HL-60 (cell line): ENCODE results near the gene ST3GAL4.

ENCODE experiments used
- DNase-seq, 2 experiments: peaks; one replicate each; pipeline ENCODE4 v3.0.0-alpha.2; 2010 to 2020; ENCODE audit warnings: low read depth in 1 of 2, low spot score in 1 of 2
- H3K27ac ChIP-seq: fragments of 250-450 bp; sonication (Bioruptor Pico); replicated peaks from 2 replicates; pipeline ENCODE4 v1.5.1; 2020; ENCODE audit warnings: mild to moderate bottlenecking, moderate library complexity
- H3K27me3 ChIP-seq: fragments of 250-450 bp; sonication (Bioruptor Pico); 2 replicates; pipeline ENCODE4 v1.5.1; 2021; ENCODE audit warnings: mild to moderate bottlenecking, moderate library complexity; ENCODE audit not compliant: insufficient read depth, poor library complexity, severe bottlenecking
- H3K4me3 ChIP-seq: replicated peaks from 2 replicates; pipeline ENCODE4 v1.5.1; 2011; ENCODE audit warnings: mild to moderate bottlenecking, control low read depth, low read length; ENCODE audit not compliant: insufficient read depth
- CTCF ChIP-seq: IDR thresholded peaks from one replicate; pipeline ENCODE4 v1.5.1; 2011; ENCODE audit warnings: low read length, control low read depth, inconsistent platforms; ENCODE audit not compliant: insufficient read depth
- GABPA ChIP-seq: IDR thresholded peaks from 2 replicates; pipeline ENCODE4 v1.6.1; 2012; ENCODE audit warnings: low read depth
- POLR2AphosphoS5 ChIP-seq: IDR thresholded peaks from 2 replicates; pipeline ENCODE4 v1.6.1; 2012; ENCODE audit warnings: low read depth
- REST ChIP-seq: IDR thresholded peaks from 2 replicates; pipeline ENCODE4 v1.6.1; 2012; ENCODE audit warnings: low read depth; ENCODE audit not compliant: insufficient replicate concordance
- SPI1 ChIP-seq: IDR thresholded peaks from 2 replicates; pipeline ENCODE4 v1.6.1; 2012; ENCODE audit warnings: low read depth, mild to moderate bottlenecking, borderline replicate concordance

Gene ST3GAL4

GRCh38 chr11:126459691-126460281, 104.3 kb downstream of the ST3GAL4 start:
- no peak for DNase-seq
- no peak overlapping the region for H3K27ac ChIP-seq
- H3K27me3 ChIP-seq, result no peaks in the 10 kb centered on the region
- H3K4me3 ChIP-seq, result no peak overlapping the region
- TF ChIP-seq CTCF, result no peak
- TF ChIP-seq SPI1, result no peak
- TF ChIP-seq REST, result no peak
- no peak for TF ChIP-seq POLR2AphosphoS5
- TF ChIP-seq GABPA, result no peak

GRCh38 chr11:126460417-126461095, 105.1 kb downstream of the ST3GAL4 start:
- Histone ChIP-seq H3K27ac (no peak overlapping the region), H3K4me3 (no peak overlapping the region), H3K27me3 (no peaks in the 10 kb centered on the region)
- TF ChIP-seq CTCF (no peak), SPI1 (no peak), REST (no peak), GABPA (no peak), POLR2AphosphoS5 (no peak)
- DNase-seq, result no peak

- DNase-seq, result no peak
- no peak for TF ChIP-seq REST
- TF ChIP-seq SPI1, result no peak
- no peak for TF ChIP-seq CTCF
- TF ChIP-seq POLR2AphosphoS5, result no peak
- no peak for TF ChIP-seq GABPA
- Histone ChIP-seq H3K27ac (no peak overlapping the region), H3K27me3 (no peaks in the 10 kb centered on the region), H3K4me3 (no peak overlapping the region)
These were observed 105.6 kb downstream of the ST3GAL4 start for GRCh38 chr11:126461096-126461440.
